Cerebellar cortex (tissue), 1 donor: ENCODE measurements around the gene MYO9A.
"Not testable (repeated sequence)": the region's sequence is repeated elsewhere in the genome, so short reads cannot be mapped to it uniquely, and the experiment has no call there.

ENCODE experiments used
- DNase-seq: peaks from one replicate; pipeline ENCODE4 v3.0.0-alpha.2; 2015; ENCODE audit warnings: low spot score

Gene MYO9A

GRCh38 chr15:72092691-72093090 lies 25.3 kb downstream of the MYO9A start:
- DNase-seq: no peak

GRCh38 chr15:72092006-72092405 lies 25.9 kb downstream of the MYO9A start:
- DNase-seq: no peak

GRCh38 chr15:72086920-72087648 lies 30.9 kb downstream of the MYO9A start:
- DNase-seq: no peak

DNA sequence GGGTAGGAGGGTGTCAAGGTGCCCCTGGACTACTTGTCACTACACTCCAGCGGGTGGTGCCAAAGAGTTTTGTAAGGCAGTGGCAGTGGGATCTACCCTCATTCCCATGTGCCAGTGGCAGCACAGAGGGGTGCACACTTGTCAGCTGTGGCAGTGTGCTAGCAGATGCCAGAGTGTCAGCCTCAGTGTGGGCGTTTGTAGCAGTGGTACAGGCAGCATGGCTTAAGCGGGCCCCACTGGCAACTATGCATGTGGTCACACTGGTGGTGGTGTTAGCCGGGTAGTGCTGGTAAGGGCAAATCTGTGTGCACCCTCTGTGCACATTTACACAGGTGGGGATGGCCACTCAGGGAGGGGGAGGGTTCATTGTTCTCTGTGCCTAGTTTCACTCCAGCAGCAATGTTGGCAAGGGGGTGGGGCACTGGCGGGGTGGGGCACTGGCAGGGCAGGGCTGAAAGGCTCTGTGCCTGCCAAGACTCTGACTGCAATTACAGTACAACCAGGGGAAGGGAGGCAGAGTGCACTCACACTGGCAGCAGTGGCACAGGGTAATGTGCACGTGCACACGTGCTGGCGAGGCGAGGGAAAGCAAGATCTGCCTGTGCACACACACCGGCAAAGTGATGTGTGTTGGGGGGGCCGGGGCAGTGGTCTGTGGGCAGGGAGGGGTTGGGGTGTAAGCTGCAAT lies 31.8 kb downstream of the MYO9A start:
- no peak for DNase-seq

GRCh38 chr15:72082176-72082575 lies 35.8 kb downstream of the MYO9A start:
- no peak for DNase-seq

DNA sequence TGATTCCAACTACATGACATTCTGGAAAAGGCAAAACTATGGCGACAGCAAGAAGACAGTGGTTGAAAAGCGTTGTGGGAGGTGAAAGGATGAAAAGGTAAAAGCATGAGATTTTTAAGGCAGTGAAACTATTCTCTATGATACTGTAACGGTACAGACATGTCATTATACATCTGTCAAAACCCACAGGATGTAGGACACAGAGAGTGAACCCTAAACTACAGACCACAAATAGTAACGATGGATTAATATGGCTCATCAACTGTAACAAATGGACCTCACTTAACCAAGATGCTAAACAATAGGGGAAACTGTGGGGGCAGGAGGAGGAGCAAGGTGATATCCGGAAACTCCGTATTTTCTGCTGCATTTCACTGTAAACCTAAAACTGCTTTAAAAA lies 39.1 kb downstream of the MYO9A start:
- DNase-seq: no peak

GRCh38 chr15:72077950-72078349 lies 40.0 kb downstream of the MYO9A start:
- DNase-seq: no peak

DNA sequence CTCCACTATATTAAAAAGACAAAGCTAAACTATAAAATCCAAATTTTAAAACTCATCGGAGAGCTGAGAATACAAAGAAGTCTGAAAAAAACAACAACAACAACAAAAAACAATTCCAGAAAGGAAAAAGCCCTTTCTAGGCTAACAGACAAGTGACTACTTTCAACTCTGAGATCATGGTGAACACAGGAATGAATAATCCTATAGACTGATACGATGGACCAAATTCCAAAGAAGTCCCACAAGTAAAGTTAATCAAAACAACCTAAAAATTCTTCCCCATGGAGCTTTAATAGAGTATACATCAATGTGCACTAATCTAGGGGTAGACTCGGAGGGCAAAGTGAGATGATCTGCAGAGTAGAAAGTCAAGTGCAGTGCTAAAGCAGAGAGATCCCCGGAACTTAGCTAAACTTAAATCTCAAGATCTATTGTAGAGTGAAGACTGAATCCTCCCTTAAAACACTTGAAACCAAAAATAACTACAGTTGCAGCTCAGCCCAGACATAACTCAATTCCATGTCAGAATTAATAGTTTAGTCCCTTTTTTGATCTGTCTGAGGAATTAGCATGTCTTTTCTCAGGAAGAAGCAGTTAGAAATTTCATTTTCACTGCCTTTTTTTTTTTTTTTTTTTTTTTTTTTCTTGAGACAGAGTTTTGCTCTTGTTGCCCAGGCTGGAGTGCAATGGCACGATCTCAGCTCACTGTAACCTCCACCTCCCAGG lies 43.5 kb downstream of the MYO9A start:
- no peak for DNase-seq

DNA sequence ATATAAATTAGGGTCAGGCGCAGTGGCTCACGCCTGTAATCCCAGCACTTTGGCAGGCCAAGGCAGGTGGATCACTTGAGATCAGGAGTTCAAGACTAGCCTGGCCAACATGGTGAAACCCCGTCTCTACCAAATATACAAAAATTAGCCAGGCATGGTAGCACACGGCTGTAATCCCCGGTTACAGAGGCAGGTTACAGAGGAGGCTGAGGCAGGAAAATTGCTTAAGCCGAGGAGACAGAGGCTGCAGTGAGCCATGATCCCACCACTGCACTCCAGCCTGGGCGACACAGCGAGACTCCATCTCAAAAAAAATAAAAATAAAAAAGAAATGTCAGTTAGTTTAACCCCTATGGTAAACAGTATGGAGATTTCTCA lies 46.5 kb downstream of the MYO9A start:
- DNase-seq: not testable (repeated sequence)

- no peak for DNase-seq
These were observed 47.0 kb downstream of the MYO9A start for GRCh38 chr15:72070817-72071447.

DNA sequence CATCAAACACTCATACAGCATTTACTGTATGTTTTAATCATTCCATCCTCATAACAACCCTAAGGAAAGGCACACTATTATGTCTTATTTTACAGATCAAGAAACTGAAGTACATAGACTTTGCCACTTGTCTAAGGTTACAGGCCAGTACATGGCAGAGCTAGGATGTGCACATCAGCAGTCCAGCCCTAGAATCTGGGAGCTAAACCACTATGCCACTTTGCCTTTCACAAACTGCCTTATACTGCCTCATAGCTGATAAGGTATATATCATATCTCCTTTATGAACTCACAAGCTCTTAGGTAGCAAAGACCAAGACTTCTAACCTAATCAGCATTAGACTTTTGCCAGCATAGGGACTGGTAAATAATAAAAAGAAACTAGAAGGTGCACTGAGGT lies 49.1 kb downstream of the MYO9A start:
- no peak for DNase-seq

- DNase-seq: no peak
These were observed 52.1 kb downstream of the MYO9A start for GRCh38 chr15:72065801-72066200.

- DNase-seq: no peak
These were observed 54.8 kb downstream of the MYO9A start for GRCh38 chr15:72063186-72063585.

DNA sequence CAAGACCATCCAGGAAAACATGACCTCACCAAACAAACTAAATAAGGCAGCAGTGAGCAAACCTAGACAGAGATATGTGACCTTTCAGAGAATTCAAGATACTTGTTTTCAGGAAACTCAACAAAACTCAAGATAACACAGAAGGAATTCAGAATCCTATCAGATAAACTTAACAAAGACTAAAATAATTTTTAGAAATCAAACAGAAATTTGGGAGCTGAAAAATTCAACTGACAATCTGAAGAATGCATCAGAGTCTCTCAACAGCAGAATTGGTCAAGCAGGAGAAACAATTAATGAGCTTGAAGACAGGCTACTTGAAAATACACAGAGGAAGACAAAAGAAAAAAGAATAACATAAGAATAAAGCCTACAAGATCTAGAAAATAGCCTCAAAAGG lies 55.6 kb downstream of the MYO9A start:
- DNase-seq: no peak

DNA sequence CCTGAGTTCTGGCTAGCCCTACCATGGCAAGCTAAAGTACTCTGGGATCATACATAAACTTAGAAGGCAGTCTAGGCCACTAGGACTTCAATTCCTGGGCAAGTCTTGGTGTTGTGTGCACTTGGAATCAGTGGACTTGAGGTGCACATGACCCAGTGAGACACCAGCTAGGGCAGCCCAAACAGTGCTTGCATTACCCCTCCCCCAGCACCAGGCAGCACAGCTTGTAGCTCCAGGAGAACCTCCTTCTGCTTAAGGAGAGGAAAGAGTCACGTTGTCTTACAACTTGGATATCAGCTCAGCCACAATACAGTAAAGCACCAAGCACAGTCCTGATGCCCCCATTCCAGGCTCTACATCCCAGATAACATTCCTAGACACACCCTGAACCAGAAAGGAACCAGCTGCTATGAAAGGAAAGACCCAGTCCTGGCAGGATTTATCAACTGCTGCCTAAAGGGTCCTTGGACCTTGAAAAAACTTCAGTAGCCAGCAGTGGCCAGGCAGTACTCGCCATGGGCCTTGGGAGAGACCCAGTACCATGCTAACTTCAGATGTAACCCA lies 57.2 kb downstream of the MYO9A start:
- no peak for DNase-seq

- DNase-seq: no peak
These were observed 59.4 kb downstream of the MYO9A start for GRCh38 chr15:72058585-72058984.

- no peak for DNase-seq
These were observed 60.3 kb downstream of the MYO9A start for GRCh38 chr15:72057548-72058091.

- DNase-seq: not testable (repeated sequence)
These were observed 61.7 kb downstream of the MYO9A start for GRCh38 chr15:72056217-72056616.

DNA sequence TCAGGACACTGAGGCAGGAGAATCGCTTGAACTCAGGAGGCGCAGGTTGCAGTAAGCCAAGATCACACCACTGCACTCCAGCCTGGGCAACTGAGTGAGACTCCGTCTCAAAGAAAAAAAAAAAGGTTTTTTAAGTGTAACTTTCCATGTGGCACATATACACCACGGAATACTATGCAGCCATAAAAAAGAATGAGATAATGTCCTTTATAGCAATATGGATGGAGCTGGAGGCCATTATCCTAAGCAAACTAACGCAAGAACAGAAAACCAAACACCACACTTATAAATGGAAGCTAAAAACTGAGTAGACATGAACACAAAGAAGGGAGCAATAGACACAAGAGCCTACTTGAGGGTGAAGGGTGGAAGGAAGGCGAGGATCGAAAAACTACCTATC lies 64.7 kb downstream of the MYO9A start:
- DNase-seq: not testable (repeated sequence)

GRCh38 chr15:72050700-72051099 lies 67.2 kb downstream of the MYO9A start:
- DNase-seq: no peak

DNA sequence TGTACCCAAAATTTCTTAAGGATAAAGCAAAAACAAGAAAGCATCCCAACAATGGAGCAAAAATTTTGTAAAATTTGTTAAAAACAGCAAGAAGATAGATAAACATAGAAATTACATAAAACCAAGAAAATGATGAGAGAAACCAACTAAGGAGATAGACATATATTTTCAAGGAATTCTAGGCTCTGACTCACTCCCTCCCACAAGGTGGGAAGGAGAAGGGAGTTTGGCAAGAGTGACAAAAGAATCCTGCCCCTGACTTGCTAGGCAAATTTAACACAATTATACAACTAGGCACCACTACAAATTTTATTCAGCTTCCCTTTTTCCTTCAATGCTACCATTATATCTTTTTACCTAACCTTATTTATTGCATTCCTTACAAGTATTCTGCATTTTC lies 70.9 kb downstream of the MYO9A start:
- no peak for DNase-seq

- DNase-seq: no peak
These were observed 73.0 kb downstream of the MYO9A start for GRCh38 chr15:72044956-72045355.
